Measurements from ENCODE around the gene RBM38.

The RBM38 gene

DNA sequence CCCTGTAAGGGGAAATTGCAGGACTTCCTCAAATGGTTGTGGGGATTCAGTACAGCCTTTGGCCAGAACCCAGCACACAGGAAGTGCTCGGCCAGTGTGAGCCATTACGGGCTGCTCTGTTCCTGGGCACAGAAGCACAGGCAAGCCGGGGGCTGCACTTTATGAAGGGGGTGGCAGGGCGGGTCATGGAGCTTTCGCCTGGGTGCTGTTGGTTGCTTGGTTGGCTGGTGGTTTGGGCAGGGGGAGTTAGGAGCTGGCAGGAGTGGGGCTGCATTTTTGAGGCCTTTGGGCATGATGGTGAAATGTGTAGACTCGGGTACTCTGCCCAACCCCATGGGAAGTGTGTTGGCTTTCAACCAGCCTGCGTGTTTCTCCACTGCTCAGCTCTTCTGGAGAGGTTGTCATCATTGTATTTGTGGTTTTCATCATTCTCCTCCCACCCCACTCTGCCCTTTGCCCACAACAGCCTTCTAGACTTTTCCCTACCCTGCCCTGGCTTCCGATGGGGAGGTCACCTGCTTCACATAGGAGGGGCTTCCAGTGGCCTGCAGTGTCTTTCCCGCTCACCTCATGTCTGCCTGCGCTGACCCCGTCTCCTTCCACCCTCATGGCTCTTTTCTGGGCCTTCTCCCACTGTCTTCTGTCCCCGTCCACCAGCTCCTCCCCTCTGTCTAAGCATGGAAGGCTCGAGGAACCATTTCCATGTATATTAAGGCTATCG lies 16.1 kb upstream of the RBM38 start:
- no peak for DNase-seq (ENCODE audit: low read depth in 2 of 2)

GRCh38 chr20:57375652-57376230 lies 15.5 kb upstream of the RBM38 start:
- no peak for DNase-seq (ENCODE audit: low read depth in 2 of 2)

GRCh38 chr20:57377350-57377749 lies 13.8 kb upstream of the RBM38 start:
- DNase-seq (ENCODE audit: low read depth in 2 of 2), result no peak

GRCh38 chr20:57378107-57378506 lies 13.1 kb upstream of the RBM38 start:
- no peak for DNase-seq (ENCODE audit: low read depth in 2 of 2)

GRCh38 chr20:57378646-57379262 lies 12.4 kb upstream of the RBM38 start:
- no peak for DNase-seq (ENCODE audit: low read depth in 2 of 2)

DNA sequence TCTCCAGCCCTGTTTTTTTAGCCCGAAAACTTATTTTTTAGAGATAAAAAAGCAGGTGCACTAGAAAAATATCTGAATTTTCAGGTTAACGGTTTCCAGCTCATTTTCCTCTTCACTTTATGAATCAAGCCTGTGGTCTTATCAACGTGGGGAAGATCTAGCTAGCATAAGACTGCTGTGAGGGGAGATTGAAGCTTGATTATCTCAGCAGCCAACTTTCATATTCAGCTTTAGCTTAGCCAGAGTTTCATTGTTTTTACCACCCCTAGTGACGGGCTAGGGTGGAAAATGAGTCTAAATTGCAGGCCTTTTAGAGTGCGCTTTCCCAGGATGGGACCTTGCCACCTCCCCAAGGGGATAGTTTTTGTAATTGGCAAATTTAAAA lies 11.9 kb upstream of the RBM38 start:
- DNase-seq (ENCODE audit: low read depth in 2 of 2), result no peak

- no peak for DNase-seq (ENCODE audit: low read depth in 2 of 2)
These were observed 11.0 kb upstream of the RBM38 start for GRCh38 chr20:57380081-57380750.

- peak; percentile 70 to 79 for DNase-seq (ENCODE audit: low read depth in 2 of 2)
These were observed 9.3 kb upstream of the RBM38 start for GRCh38 chr20:57381596-57382503.

DNA sequence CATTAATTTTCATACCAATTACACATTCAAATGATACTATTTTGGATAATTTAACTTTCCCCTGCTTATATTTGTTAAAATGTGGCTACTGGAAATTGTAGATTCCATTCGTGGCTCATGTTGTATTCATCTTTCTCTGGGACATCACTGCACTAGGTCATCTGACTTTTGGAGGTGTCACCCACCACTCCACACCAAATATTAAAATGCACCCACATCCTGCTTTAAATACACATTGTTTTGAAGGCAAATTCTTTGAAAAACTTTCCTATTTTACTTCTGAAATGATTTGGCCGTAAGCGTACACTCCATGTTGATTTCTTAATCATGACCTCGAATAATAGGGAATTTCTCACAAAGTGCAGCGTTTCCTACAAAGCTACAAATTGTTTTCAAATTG lies 8.7 kb upstream of the RBM38 start:
- no peak for DNase-seq (ENCODE audit: low read depth in 2 of 2)

DNA sequence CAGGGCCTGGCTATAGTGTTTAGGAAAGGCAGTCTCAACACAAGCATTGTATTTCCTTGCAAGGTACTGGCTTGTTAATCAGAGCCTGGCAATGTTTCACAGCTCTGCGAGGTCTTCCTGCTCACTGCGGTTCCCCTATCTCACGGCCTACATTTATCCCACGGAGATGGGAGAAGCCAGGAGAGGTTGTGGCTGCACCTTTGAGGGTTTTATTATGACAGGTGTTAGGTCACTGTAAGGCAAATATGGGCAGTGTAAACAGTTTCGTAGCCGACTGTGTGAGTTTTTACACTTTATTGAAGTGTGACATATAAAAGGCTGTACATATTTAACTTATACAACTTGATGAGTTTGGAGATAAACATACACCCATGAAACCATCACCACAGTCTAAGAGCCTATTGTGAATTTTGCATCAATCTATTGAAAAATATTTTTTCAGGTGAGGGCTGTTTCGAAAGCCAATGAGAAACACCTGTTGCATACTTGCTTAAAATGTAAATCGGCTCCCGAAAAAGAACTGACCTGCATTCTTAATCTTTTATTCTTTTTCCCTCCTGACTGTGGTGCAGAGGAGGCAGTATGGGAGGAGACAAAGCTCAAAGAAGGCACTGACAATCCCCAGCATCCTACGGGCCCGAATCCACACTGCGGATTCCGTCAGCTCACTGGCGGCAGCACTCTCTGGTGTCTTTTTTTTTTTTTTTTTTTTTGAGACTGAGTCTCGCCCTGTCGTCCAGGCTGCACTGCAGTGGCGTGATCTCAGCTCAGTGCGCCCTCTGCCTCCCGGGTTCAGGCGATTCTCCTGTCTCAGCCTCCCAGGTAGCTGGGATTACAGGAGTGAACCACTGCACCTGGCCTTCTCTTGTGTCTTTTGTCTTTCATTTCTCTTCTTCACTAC lies 7.5 kb upstream of the RBM38 start:
- no peak for DNase-seq (ENCODE audit: low read depth in 2 of 2)

DNA sequence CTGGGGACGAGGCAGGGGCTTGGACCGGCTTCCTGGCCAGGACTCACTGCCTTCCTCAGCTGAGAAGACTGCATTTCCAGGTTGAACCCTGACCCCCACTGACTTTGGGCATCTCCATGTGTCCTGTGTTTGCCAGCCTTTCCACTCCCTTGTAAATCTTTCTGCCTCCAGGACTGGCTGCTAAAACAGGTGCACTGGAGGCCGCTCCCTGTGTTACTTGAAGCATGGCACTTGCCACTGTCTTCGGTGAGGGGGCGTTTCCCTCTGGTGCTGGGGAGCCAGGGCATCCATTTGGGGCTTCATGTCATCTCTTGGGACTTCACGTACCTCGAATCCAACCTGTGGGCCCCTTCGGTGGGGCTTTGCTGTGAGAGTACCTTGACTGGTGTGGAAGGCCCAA lies 6.7 kb upstream of the RBM38 start:
- DNase-seq (ENCODE audit: low read depth in 2 of 2), result no peak

DNA sequence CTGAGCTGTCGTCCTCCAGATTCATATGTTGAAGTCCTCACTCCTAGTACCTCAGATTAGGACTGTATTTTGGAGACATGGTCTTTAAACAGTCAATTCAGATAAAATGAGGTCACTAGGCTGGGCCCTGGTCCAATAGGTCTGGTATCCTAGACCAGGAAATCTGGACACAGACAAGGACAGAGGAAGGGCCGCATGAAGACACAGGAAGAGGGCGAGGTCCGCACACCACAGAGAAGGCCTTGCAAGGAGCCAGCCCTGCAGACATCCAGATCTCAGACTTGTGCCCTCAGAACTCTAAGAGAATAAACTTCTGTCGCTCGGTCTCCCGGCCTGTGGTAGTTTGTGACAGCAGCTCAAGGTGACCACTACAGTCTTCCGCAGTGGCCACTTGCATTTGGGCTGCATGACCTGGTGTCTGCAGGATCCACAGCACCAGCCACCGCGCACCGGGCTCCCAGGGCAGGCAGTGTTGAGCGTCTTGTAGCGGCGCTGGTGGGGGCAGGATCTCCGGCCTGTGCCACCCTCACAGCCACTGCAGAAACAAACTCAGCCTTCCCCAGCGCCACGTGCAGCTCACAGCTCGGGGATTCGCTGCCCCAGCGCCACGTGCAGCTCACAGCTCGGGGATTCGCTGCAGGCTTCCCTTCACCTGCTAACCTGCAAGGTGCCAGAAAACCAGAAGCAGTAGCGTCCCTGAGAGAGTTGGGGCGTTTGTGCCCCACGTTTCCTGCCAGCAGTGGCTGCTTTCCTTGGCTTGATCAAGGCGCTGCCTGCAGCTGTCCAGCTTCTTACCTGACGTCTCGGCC lies 6.0 kb upstream of the RBM38 start:
- no peak for DNase-seq (ENCODE audit: low read depth in 2 of 2)

- no peak for DNase-seq (ENCODE audit: low read depth in 2 of 2)
These were observed 5.3 kb upstream of the RBM38 start for GRCh38 chr20:57385940-57386339.

GRCh38 chr20:57386762-57387161 lies 4.4 kb upstream of the RBM38 start:
- no peak for DNase-seq (ENCODE audit: low read depth in 2 of 2)

GRCh38 chr20:57387463-57387862 lies 3.7 kb upstream of the RBM38 start:
- no peak for DNase-seq (ENCODE audit: low read depth in 2 of 2)

- no peak for DNase-seq (ENCODE audit: low read depth in 2 of 2)
These were observed 3.2 kb upstream of the RBM38 start for GRCh38 chr20:57387945-57388371.

GRCh38 chr20:57388953-57389694 lies 2.1 kb upstream of the RBM38 start:
- DNase-seq (ENCODE audit: low read depth in 2 of 2), result peak in 1 of 2 donors; percentile 56

DNA sequence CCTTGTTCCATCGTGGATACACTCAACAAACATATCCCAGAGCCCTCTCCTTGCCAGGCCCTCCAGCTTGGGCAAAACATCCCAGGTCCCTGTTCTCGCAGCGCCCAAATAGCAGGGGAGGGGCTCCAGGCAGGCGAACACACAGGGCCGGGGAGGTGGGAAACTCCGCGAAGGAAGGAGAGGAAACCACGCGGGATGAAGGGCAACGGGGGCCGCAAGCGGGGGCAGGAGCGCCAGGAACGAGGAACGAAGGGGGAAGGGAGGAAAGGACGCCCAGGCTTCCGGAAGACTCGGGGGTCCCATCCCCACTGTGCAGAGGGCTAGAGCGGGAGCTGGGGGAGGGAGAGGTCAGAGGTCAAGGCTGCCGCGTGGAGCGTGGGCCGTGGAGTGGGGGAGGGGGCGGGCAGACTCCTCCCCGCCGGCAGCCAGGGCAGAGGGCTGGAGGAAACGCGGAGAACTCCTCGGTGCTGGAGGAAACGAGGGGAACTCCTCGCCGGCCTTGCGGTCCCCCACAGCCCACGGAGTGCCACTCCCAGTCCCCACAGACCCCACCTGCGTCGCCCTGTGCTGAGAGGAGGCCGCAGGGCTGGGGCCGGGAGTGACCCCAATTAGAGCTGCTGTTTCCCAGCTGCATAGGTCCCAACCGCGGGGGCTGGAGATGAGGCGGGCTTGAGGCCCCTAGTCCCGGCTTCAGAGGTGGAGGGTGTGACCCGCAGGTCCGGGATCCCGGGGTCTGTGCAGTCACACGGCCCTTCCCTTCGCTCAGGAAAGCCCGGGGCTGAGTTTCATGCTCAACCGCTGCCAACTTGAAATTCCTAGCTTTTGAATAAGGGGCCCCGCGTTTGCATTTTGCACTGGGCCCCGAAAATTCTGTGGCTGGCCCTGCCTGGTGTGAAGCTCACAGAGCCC lies 1.2 kb upstream of the RBM38 start:
- DNase-seq (ENCODE audit: low read depth in 2 of 2), result peak; percentile 61 to 68
